Measurements from ENCODE around the gene RACK1.

The RACK1 gene

DNA sequence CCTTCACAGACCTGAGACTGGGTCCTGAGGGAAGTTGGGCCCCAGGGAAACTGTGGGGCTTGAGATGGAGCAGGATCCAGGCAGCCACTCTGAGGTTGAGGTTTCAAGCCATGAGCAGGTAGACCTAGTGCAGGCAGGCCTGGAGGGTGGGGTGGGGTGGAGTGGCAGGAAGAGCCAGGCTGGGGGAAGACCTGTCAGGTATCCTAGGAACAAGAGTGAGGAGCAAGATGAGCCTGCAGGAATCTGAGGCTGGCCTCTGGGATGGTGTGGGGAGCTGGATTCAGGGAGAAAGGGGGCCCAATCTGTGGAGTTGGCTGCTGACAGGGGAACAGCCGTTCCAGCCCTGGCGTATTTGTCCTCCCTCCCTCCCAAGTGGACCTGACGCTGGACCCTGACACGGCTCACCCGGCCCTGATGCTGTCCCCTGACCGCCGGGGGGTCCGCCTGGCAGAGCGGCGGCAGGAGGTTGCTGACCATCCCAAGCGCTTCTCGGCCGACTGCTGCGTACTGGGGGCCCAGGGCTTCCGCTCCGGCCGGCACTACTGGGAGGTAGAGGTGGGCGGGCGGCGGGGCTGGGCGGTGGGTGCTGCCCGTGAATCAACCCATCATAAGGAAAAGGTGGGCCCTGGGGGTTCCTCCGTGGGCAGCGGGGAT is 9.8 kb downstream of the RACK1 start:
- no peak for DNase-seq (ENCODE audit: low read depth)

- no peak for DNase-seq (ENCODE audit: low read depth)
Observed at GRCh38 chr5:181233088-181233800, 10.5 kb downstream of the RACK1 start.

DNA sequence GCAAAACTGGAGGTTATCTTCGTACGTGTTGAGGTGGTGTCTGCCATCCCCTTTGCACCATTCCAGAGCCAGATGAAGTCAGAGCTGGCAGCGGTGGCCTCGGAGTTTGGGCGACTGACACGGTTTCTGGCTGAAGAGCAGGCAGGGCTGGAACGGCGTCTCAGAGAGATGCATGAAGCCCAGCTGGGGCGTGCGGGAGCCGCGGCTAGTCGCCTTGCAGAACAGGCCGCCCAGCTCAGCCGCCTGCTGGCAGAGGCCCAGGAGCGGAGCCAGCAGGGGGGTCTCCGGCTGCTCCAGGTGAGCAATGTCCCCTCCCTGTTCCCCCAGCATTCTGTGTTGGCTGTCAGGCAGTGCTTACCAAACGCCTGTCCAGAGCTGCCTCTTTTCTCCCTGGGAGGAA is 11.1 kb downstream of the RACK1 start:
- no peak for DNase-seq (ENCODE audit: low read depth)

DNA sequence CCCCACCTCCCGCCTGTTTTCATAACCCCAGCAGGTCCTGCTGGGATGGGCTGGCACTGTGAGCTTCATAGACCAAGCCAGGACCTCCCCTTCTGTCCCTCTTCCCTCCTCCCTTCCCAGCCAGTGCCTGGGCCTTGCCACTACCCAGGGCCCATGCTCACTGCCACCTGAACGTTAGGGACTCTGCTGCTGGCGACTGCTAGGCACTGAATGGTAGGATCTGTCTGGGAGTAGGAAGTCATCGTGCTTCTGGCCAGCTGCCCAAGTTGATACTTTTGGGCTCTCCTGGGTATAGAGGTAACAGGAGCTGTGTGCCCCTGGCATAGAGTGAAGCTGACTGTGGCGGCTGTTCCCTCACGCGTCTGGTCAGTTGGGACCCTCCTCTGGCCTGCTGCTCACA is 12.3 kb downstream of the RACK1 start:
- DNase-seq (ENCODE audit: low read depth): no peak

GRCh38 chr5:181230551-181230950 is 13.2 kb downstream of the RACK1 start:
- DNase-seq (ENCODE audit: low read depth): no peak

DNA sequence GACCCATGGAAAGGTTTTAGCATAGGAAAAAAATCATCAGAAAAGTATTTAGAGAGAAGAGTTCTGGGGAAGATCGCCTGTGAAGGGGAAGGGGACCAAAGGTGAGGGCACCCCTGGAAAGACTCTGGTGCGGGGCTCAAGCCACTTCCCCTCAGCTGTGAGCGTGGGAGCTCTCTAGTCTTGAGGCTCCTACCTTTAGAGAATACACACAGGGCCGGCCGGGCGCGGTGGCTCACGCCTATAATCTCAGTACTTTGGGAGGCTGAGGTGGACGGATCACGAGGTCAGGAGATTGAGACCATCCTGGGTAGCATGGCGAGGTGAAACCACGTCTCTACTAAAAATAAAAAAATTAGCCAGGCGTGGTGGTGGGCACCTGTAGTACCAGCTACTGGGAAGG is 13.7 kb downstream of the RACK1 start:
- DNase-seq (ENCODE audit: low read depth): no peak

- no peak for DNase-seq (ENCODE audit: low read depth)
Observed at GRCh38 chr5:181224390-181225229, 19.1 kb downstream of the RACK1 start.

DNA sequence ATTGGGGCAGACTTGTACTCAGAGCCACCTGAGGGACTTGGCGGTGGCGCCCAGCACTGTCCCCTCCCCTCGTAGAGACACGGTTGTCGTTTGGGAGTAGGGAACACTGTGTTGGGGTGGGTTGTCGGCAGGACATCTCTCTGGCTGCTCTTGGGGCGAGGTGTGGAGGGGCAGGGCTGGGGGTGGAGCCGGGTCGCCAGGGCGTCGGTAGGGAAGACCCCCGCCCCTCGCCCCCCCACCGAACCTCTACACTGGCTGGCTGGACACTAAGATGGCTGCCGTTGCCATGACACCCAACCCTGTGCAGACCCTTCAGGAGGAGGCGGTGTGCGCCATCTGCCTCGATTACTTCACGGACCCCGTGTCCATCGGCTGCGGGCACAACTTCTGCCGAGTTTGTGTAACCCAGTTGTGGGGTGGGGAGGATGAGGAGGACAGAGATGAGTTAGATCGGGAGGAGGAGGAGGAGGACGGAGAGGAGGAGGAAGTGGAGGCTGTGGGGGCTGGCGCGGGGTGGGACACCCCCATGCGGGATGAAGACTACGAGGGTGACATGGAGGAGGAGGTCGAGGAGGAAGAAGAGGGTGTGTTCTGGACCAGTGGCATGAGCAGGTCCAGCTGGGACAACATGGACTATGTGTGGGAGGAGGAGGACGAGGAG is 19.8 kb downstream of the RACK1 start:
- no peak for DNase-seq (ENCODE audit: low read depth)

DNA sequence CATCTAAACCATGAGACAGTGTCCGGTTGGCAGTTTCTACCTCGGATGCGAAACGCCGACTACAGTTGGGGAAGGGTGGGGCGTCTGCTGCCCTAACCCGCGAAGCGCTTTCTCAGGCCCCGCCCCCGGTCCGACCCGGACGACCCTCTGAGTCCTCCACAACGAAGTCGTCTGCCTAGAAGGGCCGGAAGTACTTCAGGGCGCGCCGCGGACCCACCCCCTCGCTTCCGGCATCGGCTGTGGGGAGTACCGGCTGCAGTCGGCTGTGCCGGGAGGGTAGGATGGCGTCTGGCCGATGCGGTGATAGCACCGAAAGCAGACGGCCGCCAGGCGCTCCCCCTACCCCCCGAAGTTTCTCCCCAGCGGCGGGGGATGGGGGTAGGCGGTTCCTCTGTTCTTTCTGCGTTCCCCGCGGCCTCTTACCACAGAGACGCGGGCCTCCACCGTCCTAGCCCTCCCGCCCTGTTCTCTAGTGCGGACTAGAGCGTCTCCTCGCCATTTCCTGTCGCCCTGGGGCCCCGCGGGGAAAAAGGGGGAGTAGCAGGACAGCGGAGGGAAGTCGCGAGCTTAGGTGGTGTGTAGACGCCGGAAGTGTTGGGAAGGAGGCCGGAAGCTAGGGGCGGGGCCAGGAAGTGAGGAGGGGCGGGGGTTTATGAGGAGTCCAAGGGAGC is 20.5 kb downstream of the RACK1 start, which contains the start of gene TRIM41:
TRIM41 (plus strand) TSS at position 224 of the 671 bp plus-strand sequence. CDS start 719 bp downstream, outside the sequence.
- peak; percentile 99 for DNase-seq (ENCODE audit: low read depth)

DNA sequence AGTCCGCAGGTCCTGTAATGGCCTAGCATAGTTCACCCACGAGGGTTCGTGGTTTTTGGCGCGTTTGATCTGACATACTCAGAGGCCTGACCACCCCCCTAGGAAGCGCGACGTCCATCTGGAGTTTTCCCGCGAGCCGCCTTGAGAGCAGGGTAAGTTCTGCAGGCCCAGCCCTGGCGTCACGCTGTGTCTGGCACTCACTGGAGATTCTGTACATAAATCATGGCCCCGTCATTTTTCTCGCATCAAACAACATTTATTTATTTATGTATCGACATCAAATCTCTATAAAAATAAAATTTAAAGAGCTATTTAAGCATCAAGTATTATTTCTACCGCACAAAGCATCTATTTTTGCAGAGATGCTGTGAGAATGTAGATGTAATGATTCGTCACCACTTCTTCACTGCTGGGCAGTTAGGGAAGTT is 21.1 kb downstream of the RACK1 start:
- DNase-seq (ENCODE audit: low read depth): peak; percentile 56

DNA sequence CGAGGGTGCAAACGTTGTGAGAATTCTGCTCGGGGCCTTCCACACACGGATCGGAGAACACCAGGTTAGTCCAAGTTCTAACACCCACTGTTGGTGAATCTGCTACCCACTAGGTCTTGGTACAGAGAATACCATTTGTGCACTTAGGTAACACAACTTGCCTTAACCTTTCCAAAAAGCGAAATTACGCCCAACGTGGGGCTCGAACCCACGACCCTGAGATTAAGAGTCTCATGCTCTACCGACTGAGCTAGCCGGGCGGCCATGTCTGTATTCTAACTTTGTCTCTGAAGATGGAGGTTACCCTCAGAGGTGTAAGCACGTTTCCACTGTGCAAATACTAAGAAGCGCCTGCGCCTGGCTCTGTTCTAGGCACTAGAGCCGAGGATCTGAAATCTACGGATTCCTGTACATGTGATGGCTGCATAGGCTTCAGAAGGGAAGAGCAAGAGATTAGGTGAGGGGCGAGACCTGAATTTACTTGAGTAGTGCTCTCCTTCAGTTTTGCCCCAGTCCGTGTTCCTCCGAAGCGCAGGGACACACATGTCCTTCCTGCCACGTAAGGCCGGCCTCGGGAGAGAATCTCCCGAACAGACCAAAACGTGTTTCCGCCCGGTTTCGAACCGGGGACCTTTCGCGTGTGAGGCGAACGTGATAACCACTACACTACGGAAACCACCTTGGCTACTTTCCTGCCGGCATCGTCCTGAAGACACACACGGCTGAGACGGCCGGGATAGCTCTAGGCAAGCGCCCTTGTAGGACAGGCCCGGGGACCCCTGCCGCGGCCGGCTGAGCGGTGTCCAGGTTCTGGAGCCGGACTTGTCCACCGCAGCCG is 21.7 kb downstream of the RACK1 start:
- DNase-seq (ENCODE audit: low read depth): peak; percentile 98

- peak; percentile 27 for DNase-seq (ENCODE audit: low read depth)
Observed at GRCh38 chr5:181221105-181221791, 22.5 kb downstream of the RACK1 start.

- no peak for DNase-seq (ENCODE audit: low read depth)
Observed at GRCh38 chr5:181220178-181220515, 23.6 kb downstream of the RACK1 start.

GRCh38 chr5:181219262-181220177 is 24.2 kb downstream of the RACK1 start:
- DNase-seq (ENCODE audit: low read depth): no peak

DNA sequence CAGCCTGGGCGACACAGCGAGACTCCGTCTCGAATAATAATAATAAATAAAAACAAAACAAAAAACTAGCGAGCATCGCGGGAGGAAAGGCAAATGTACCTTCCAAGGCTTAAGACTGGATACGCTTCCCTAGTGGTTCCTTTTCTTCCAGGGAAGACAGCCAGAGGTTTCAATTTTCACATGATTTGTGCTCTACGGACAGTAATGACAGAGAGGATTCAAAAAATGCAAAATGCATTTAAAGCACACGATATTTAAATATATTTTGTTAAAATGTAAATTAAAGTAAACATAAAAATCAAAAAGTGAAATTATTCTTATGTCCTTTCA is 24.9 kb downstream of the RACK1 start:
- DNase-seq (ENCODE audit: low read depth): no peak

DNA sequence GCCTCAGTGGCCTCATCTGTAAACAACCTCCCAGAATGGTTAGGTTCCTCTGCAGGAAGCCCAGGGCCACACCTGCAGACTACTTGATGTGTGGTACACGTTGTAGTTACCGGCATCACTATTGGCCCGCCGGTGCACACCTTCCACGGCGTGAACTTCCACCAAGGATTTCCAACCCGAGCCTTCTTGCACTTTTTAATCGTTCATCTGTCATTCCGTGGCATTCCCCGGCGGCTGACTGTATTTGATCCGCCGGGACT is 26.0 kb downstream of the RACK1 start:
- no peak for DNase-seq (ENCODE audit: low read depth)

- peak; percentile 64 for DNase-seq (ENCODE audit: low read depth)
Observed at GRCh38 chr5:181217111-181217802, 26.4 kb downstream of the RACK1 start.

- no peak for DNase-seq (ENCODE audit: low read depth)
Observed at GRCh38 chr5:181215997-181216989, 27.4 kb downstream of the RACK1 start.

Measured in iris pigment epithelial cell (primary cell).